ENCODE data around the gene KSR2. TPM values are rescaled to one million over a fixed set of nuclear protein-coding genes. Genes with fewer than 3 reads are reported as not detected.

Gene KSR2
- total RNA-seq, 2 experiments from 2014 or later: 0.14 to 0.16 TPM

GRCh38 chr12:117516034-117516433 is 452.8 kb downstream of the KSR2 start:
- DNase-seq: no peak
- Mint-ChIP-seq H3K27me3 (peaks cover 4% of the 10 kb centered on the region), H3K4me3 (no peak overlapping the region), H3K9me3 (ENCODE audit: low read depth) (peaks cover 2% of the 10 kb centered on the region), H3K4me1 (no peaks in the 10 kb centered on the region), H3K36me3 (ENCODE audit: low read depth) (no peaks in the 10 kb centered on the region), H3K27ac (no peak overlapping the region)
- ChIA-PET POLR2A (no interaction called here), CTCF (no interaction called here)
- no peak for ATAC-seq
- intact Hi-C loops (cut with DNase I, micrococcal nuclease): no loop called here

GRCh38 chr12:117514016-117514415 is 454.8 kb downstream of the KSR2 start:
- ATAC-seq (no peak), DNase-seq (no peak)
- Mint-ChIP-seq H3K4me1 (no peaks in the 10 kb centered on the region), H3K36me3 (ENCODE audit: low read depth) (no peaks in the 10 kb centered on the region), H3K9me3 (ENCODE audit: low read depth) (peaks cover 2% of the 10 kb centered on the region), H3K27me3 (peaks cover 4% of the 10 kb centered on the region), H3K27ac (no peak overlapping the region), H3K4me3 (no peak overlapping the region)
- CTCF ChIA-PET: no interaction called here
- POLR2A ChIA-PET: no interaction called here
- intact Hi-C loops (cut with DNase I, micrococcal nuclease): no loop called here

GRCh38 chr12:117513353-117513752 is 455.4 kb downstream of the KSR2 start:
- CTCF ChIA-PET: no interaction called here

GRCh38 chr12:117508468-117508867 is 460.3 kb downstream of the KSR2 start:
- ChIA-PET CTCF (no interaction called here), POLR2A (no interaction called here)
- Mint-ChIP-seq H3K4me3 (no peak overlapping the region), H3K27ac (no peak overlapping the region), H3K4me1 (no peaks in the 10 kb centered on the region), H3K27me3 (no peaks in the 10 kb centered on the region), H3K36me3 (ENCODE audit: low read depth) (no peaks in the 10 kb centered on the region), H3K9me3 (ENCODE audit: low read depth) (peaks cover 1% of the 10 kb centered on the region)
- ATAC-seq (no peak), DNase-seq (no peak)
- intact Hi-C loops (cut with DNase I, micrococcal nuclease): no loop called here

More at GRCh38 chr12:117513353-117513752, 455.4 kb downstream of the KSR2 start:
- no peak overlapping the region for H3K4me3 Mint-ChIP-seq
- POLR2A ChIA-PET: no interaction called here
- no peak for ATAC-seq
- intact Hi-C loops (cut with DNase I, micrococcal nuclease): no loop called here
- no peak for DNase-seq
- peaks cover 4% of the 10 kb centered on the region for H3K27me3 Mint-ChIP-seq
- no peaks in the 10 kb centered on the region for H3K36me3 Mint-ChIP-seq (ENCODE audit: low read depth)
- no peak overlapping the region for H3K27ac Mint-ChIP-seq
- peaks cover 2% of the 10 kb centered on the region for H3K9me3 Mint-ChIP-seq (ENCODE audit: low read depth)
- no peaks in the 10 kb centered on the region for H3K4me1 Mint-ChIP-seq

- POLR2A ChIA-PET: no interaction called here
- no peaks in the 10 kb centered on the region for H3K4me1 Mint-ChIP-seq
- CTCF ChIA-PET: no interaction called here
- peaks cover 1% of the 10 kb centered on the region for H3K9me3 Mint-ChIP-seq (ENCODE audit: low read depth)
- intact Hi-C loops (cut with DNase I, micrococcal nuclease): no loop called here
- H3K36me3 Mint-ChIP-seq (ENCODE audit: low read depth): no peaks in the 10 kb centered on the region
- no peaks in the 10 kb centered on the region for H3K27me3 Mint-ChIP-seq
- H3K27ac Mint-ChIP-seq: no peak overlapping the region
- no peak for ATAC-seq
- H3K4me3 Mint-ChIP-seq: no peak overlapping the region
- DNase-seq: no peak
Measured at GRCh38 chr12:117507548-117507947, 461.2 kb downstream of the KSR2 start.

- Mint-ChIP-seq H3K9me3 (ENCODE audit: low read depth) (peaks cover 1% of the 10 kb centered on the region), H3K4me3 (no peak overlapping the region), H3K27ac (no peak overlapping the region), H3K4me1 (no peaks in the 10 kb centered on the region), H3K36me3 (ENCODE audit: low read depth) (no peaks in the 10 kb centered on the region), H3K27me3 (no peaks in the 10 kb centered on the region)
- ChIA-PET CTCF (no interaction called here), POLR2A (no interaction called here)
- ATAC-seq (no peak), DNase-seq (no peak)
- intact Hi-C loops (cut with DNase I, micrococcal nuclease): no loop called here
Measured at GRCh38 chr12:117506333-117506732, 462.5 kb downstream of the KSR2 start.

GRCh38 chr12:117502633-117503032 is 466.2 kb downstream of the KSR2 start:
- Mint-ChIP-seq H3K9me3 (ENCODE audit: low read depth) (peaks cover 1% of the 10 kb centered on the region), H3K4me3 (no peak overlapping the region), H3K27me3 (no peaks in the 10 kb centered on the region), H3K36me3 (ENCODE audit: low read depth) (no peaks in the 10 kb centered on the region), H3K4me1 (no peaks in the 10 kb centered on the region), H3K27ac (no peak overlapping the region)
- intact Hi-C loops (cut with DNase I, micrococcal nuclease): no loop called here
- ChIA-PET POLR2A (no interaction called here), CTCF (no interaction called here)
- ATAC-seq: no peak
- DNase-seq: no peak

GRCh38 chr12:117502233-117502632 is 466.6 kb downstream of the KSR2 start:
- ATAC-seq (no peak), DNase-seq (no peak)
- Mint-ChIP-seq H3K4me1 (no peaks in the 10 kb centered on the region), H3K9me3 (ENCODE audit: low read depth) (peaks cover 1% of the 10 kb centered on the region), H3K27ac (no peak overlapping the region), H3K27me3 (no peaks in the 10 kb centered on the region), H3K36me3 (ENCODE audit: low read depth) (no peaks in the 10 kb centered on the region), H3K4me3 (no peak overlapping the region)
- intact Hi-C loops (cut with DNase I, micrococcal nuclease): no loop called here
- ChIA-PET CTCF (no interaction called here), POLR2A (no interaction called here)

GRCh38 chr12:117501076-117501869 is 467.5 kb downstream of the KSR2 start:
- Mint-ChIP-seq H3K9me3 (ENCODE audit: low read depth) (no peaks in the 10 kb centered on the region), H3K36me3 (ENCODE audit: low read depth) (no peaks in the 10 kb centered on the region), H3K4me3 (no peak overlapping the region), H3K27me3 (no peaks in the 10 kb centered on the region), H3K4me1 (no peaks in the 10 kb centered on the region), H3K27ac (no peak overlapping the region)
- ATAC-seq (no peak), DNase-seq (no peak)
- intact Hi-C loops (cut with DNase I, micrococcal nuclease): no loop called here
- CTCF ChIA-PET: interaction anchor here (0.7 kb wide), 1 partner anchor 988 kb away, joined by 3 read pairs; no protein-coding TSS in a partner anchor
- POLR2A ChIA-PET: no interaction called here

- no peak overlapping the region for H3K27ac Mint-ChIP-seq
- CTCF ChIA-PET: no interaction called here
- H3K36me3 Mint-ChIP-seq (ENCODE audit: low read depth): no peaks in the 10 kb centered on the region
- DNase-seq: no peak
- no peak overlapping the region for H3K4me3 Mint-ChIP-seq
- ATAC-seq: no peak
- intact Hi-C loops (cut with DNase I, micrococcal nuclease): no loop called here
- no peaks in the 10 kb centered on the region for H3K4me1 Mint-ChIP-seq
- H3K9me3 Mint-ChIP-seq (ENCODE audit: low read depth): no peaks in the 10 kb centered on the region
- POLR2A ChIA-PET: no interaction called here
- no peaks in the 10 kb centered on the region for H3K27me3 Mint-ChIP-seq
Measured at GRCh38 chr12:117499759-117500485, 468.9 kb downstream of the KSR2 start.

GRCh38 chr12:117498880-117499279 is 469.9 kb downstream of the KSR2 start:
- Mint-ChIP-seq H3K27me3 (no peaks in the 10 kb centered on the region), H3K4me3 (no peak overlapping the region), H3K9me3 (ENCODE audit: low read depth) (no peaks in the 10 kb centered on the region), H3K4me1 (no peaks in the 10 kb centered on the region), H3K27ac (no peak overlapping the region), H3K36me3 (ENCODE audit: low read depth) (no peaks in the 10 kb centered on the region)
- POLR2A ChIA-PET: no interaction called here
- CTCF ChIA-PET: no interaction called here
- ATAC-seq (no peak), DNase-seq (no peak)
- intact Hi-C loops (cut with DNase I, micrococcal nuclease): no loop called here

GRCh38 chr12:117498256-117498655 is 470.5 kb downstream of the KSR2 start:
- ATAC-seq: no peak
- Mint-ChIP-seq H3K9me3 (ENCODE audit: low read depth) (no peaks in the 10 kb centered on the region), H3K4me3 (no peak overlapping the region), H3K4me1 (no peaks in the 10 kb centered on the region), H3K27ac (no peak overlapping the region), H3K36me3 (ENCODE audit: low read depth) (no peaks in the 10 kb centered on the region), H3K27me3 (no peaks in the 10 kb centered on the region)
- intact Hi-C loops (cut with DNase I, micrococcal nuclease): no loop called here
- ChIA-PET CTCF (no interaction called here), POLR2A (no interaction called here)
- no peak for DNase-seq
